ENCODE results near the gene CCT2.

GRCh38 chr12:69595689-69596088 is 10.4 kb downstream of the CCT2 start:
- TF ChIP-seq CTCF (CRISPR knock-in tag; IDR thresholded peaks at IDR 0.05) (no peak), HMGXB4 (CRISPR knock-in tag; IDR thresholded peaks at IDR 0.05; ENCODE audit: borderline replicate concordance in 1 of 2, low read depth in 1 of 2) (no peak), POLR2AphosphoS5 (IDR thresholded peaks at IDR 0.05; ENCODE audit: low read depth, low read length) (no peak), ZNF572 (CRISPR knock-in tag; IDR thresholded peaks at IDR 0.05) (no peak), TFAP4 (IDR thresholded peaks at IDR 0.05; ENCODE audit: borderline replicate concordance, low read depth) (no peak), PBX3 (CRISPR knock-in tag; IDR thresholded peaks at IDR 0.05; ENCODE audit: borderline replicate concordance) (no peak), EHMT2 (IDR thresholded peaks at IDR 0.05; ENCODE audit: borderline replicate concordance, low read depth, low read length) (no peak)
